Thoracic aorta (tissue), 2 donors: ENCODE data around the gene STARD10. TPM values are rescaled to one million over a fixed set of nuclear protein-coding genes. Genes with fewer than 3 reads are reported as not detected.

Experiments used
- ATAC-seq: fragments of 150-250 bp; one replicate; pipeline ENCODE4 v1.8.0; 2017; ENCODE audit warnings: low read depth; ENCODE audit not compliant: insufficient number of reproducible peaks, low FRiP score
- DNase-seq: peaks from one replicate; pipeline ENCODE4 v3.0.0-alpha.2; 2020; ENCODE audit warnings: low spot score
- H3K27ac ChIP-seq, 2 donors: fragments of 200-600 bp; sonication (generic); 1 replicate in 1 of 2; 2 replicates in 1 of 2; pipeline ENCODE4 v1.5.1; 2016; ENCODE audit warnings: mild to moderate bottlenecking in 2 of 2, moderate library complexity in 2 of 2
- H3K27me3 ChIP-seq: fragments of 200-600 bp; sonication (generic); replicated peaks from 2 replicates; pipeline ENCODE4 v1.6.0; 2016; ENCODE audit warnings: mild to moderate bottlenecking; ENCODE audit not compliant: insufficient read depth
- H3K36me3 ChIP-seq: fragments of 200-600 bp; sonication (generic); one replicate; pipeline ENCODE4 v1.5.1; 2016
- H3K4me1 ChIP-seq, 2 donors: fragments of 200-600 bp; sonication (generic); 1 replicate in 1 of 2; 2 replicates in 1 of 2; pipeline versions ENCODE4 v1.5.1 to v1.6.0; 2016; ENCODE audit warnings: low read depth in 2 of 2, mild to moderate bottlenecking in 1 of 2; ENCODE audit not compliant: control insufficient read depth in 1 of 2
- H3K4me3 ChIP-seq: fragments of 200-600 bp; sonication (generic); 2 replicates; pipeline ENCODE4 v1.5.1; 2016; ENCODE audit warnings: mild to moderate bottlenecking
- H3K9me3 ChIP-seq: fragments of 200-600 bp; sonication (generic); 2 replicates; pipeline ENCODE4 v1.5.1; 2016
- total RNA-seq, 2 donors: library from RNA; depleted of rRNA; stranded (reverse); fragments of >200 nt; gene quantifications; one replicate each; pipeline versions ENCODE4 v1.1.0 to v1.2.3, GENCODE V29; 2016
- TF ChIP-seq, protein P1 (sequence below): fragments of 200-600 bp; sonication (generic); IDR thresholded peaks from one replicate; pipeline ENCODE4 v1.5.1; 2019; ENCODE audit warnings: antibody characterized with exemption

The STARD10 gene
- total RNA-seq, 2 donors from 2014 or later, result 24.3 to 57.3 TPM

- DNase-seq, result no peak
- Histone ChIP-seq H3K36me3 (peaks cover 58% of the 10 kb centered on the region), H3K4me3 (no peak overlapping the region), H3K27me3 (no peaks in the 10 kb centered on the region), H3K9me3 (no peaks in the 10 kb centered on the region), H3K4me1 (peaks cover 0 to 16% of the 10 kb centered on the region in 2 donors), H3K27ac (no peak overlapping the region)
- TF ChIP-seq, protein P1, sequence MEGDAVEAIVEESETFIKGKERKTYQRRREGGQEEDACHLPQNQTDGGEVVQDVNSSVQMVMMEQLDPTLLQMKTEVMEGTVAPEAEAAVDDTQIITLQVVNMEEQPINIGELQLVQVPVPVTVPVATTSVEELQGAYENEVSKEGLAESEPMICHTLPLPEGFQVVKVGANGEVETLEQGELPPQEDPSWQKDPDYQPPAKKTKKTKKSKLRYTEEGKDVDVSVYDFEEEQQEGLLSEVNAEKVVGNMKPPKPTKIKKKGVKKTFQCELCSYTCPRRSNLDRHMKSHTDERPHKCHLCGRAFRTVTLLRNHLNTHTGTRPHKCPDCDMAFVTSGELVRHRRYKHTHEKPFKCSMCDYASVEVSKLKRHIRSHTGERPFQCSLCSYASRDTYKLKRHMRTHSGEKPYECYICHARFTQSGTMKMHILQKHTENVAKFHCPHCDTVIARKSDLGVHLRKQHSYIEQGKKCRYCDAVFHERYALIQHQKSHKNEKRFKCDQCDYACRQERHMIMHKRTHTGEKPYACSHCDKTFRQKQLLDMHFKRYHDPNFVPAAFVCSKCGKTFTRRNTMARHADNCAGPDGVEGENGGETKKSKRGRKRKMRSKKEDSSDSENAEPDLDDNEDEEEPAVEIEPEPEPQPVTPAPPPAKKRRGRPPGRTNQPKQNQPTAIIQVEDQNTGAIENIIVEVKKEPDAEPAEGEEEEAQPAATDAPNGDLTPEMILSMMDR, result no peak
- no peak for ATAC-seq
These were observed 88.1 kb downstream of the STARD10 start for GRCh38 chr11:72705442-72706365.

DNA sequence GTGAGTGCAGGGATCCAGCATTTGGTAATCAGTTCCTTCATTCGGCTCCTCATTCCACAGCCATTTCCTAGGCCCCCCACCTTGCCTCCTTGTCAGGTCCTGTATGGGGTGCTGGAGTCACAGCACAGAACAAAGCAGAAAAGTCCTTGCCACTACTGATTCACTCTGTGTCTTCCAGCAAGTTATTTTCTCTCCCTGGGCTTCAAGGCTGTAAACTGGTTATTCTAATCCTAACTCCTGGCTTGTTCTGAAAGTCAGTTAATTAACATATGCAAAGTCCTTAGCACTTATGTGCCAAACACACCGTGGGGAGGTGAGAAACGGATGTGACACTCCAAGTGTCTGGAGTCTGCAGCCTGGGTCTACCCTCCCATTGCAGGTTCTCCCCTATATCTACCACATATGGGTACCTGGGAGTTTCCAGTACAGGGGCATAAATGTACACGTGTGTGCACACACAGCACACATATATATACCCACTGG is 89.0 kb downstream of the STARD10 start:
- peaks cover 60% of the 10 kb centered on the region for H3K36me3 ChIP-seq

More for the DNA sequence above, 89.0 kb downstream of the STARD10 start:
- Histone ChIP-seq H3K4me1 (peaks cover 0 to 16% of the 10 kb centered on the region in 2 donors), H3K9me3 (no peaks in the 10 kb centered on the region), H3K27me3 (no peaks in the 10 kb centered on the region), H3K27ac (no peak overlapping the region), H3K4me3 (no peak overlapping the region)
- no peak for DNase-seq
- no peak for ATAC-seq
- TF ChIP-seq, protein P1, result no peak

Other genes with a start within 250 kb of the STARD10 start
- 10 to 100 TPM; 28.1 to 37.1 TPM for gene PDE2A, start 119.6 kb downstream of the STARD10 start, total RNA-seq
- gene ARAP1, start 41.6 kb downstream of the STARD10 start, total RNA-seq, result 100 to 1,000 TPM in 1 of 2 donors, 10 to 100 TPM in 1; 76.5 to 103 TPM
- 10 to 100 TPM; 36.0 to 65.5 TPM for gene ATG16L2, start 20.4 kb upstream of the STARD10 start, total RNA-seq